Measurements from ENCODE around the gene MARVELD1. TPM values are rescaled to one million over a fixed set of nuclear protein-coding genes. Genes with fewer than 3 reads are reported as not detected.
"Not testable (repeated sequence)": the region's sequence is repeated elsewhere in the genome, so short reads cannot be mapped to it uniquely, and the experiment has no call there.

Gene MARVELD1
- total RNA-seq, 1 experiment from 2014 or later: 17.6 TPM

- Histone ChIP-seq H3K27ac (ENCODE audit: low read length) (peak overlapping the region; percentile 73), H3K9me3 (ENCODE audit: low read length) (no peaks in the 10 kb centered on the region), H3K9me2 (replicated peaks; ENCODE audit: low read length) (no peaks in the 10 kb centered on the region), H3K79me2 (ENCODE audit: low read length) (peaks cover 22% of the 10 kb centered on the region), H3K9ac (ENCODE audit: low read length) (peak overlapping the region; percentile 22; the same call in 1 of the 2 replicates), H3K4me2 (ENCODE audit: low read length) (peak overlapping the region; percentile 45), H4K20me1 (ENCODE audit: low read length) (peaks cover 17% of the 10 kb centered on the region), H3K4me3 (ENCODE audit: low read length) (no peak overlapping the region), H3K36me3 (ENCODE audit: low read depth, low read length) (no peaks in the 10 kb centered on the region), H2AFZ (ENCODE audit: low read length) (peak overlapping the region; percentile 49; the same call in 1 of the 2 replicates), H3F3A (ENCODE audit: low read length, unreplicated experiment) (no peaks in the 10 kb centered on the region), H3K27me3 (ENCODE audit: low read length) (no peaks in the 10 kb centered on the region), H3K4me1 (ENCODE audit: insufficient read depth, low read length) (peaks cover 48% of the 10 kb centered on the region)
- POLR2A ChIA-PET (ENCODE audit: unreplicated experiment): interaction anchor here (0.6 kb wide), 1 partner anchor 115 kb away, joined by 4 read pairs; no protein-coding TSS in a partner anchor
- CTCF ChIA-PET: no interaction called here
- TF ChIP-seq EZH2 (IDR thresholded peaks at IDR 0.05; ENCODE audit: low read length, unreplicated experiment) (no peak), CTCF (conservative IDR thresholded peaks at IDR 0.05; ENCODE audit: low read depth, low read length) (no peak), EZH2phosphoT487 (IDR thresholded peaks at IDR 0.05; ENCODE audit: borderline replicate concordance, low read length) (no peak)
- intact Hi-C loops (cut with micrococcal nuclease): loop anchor here (5.0 kb wide), 1 partner anchor 42 kb away; no protein-coding TSS in a partner anchor
- BruUV-seq (replicated peaks): no TSS peak
- ATAC-seq: peak; percentile 14
- peak; percentile 88 for DNase-seq
Observed at GRCh38 chr10:97689559-97690020, 23.9 kb upstream of the MARVELD1 start.

- peaks cover 12% of the 10 kb centered on the region for H4K20me1 ChIP-seq (ENCODE audit: low read length)
- no peak for TF ChIP-seq EZH2 (IDR thresholded peaks at IDR 0.05; ENCODE audit: low read length, unreplicated experiment)
- no peak for TF ChIP-seq CTCF (conservative IDR thresholded peaks at IDR 0.05; ENCODE audit: low read depth, low read length)
- no peak for TF ChIP-seq EZH2phosphoT487 (IDR thresholded peaks at IDR 0.05; ENCODE audit: borderline replicate concordance, low read length)
- peak overlapping the region; percentile 73 for H3K27ac ChIP-seq (ENCODE audit: low read length)
- H3K4me2 ChIP-seq (ENCODE audit: low read length): peak overlapping the region; percentile 45
- POLR2A ChIA-PET (ENCODE audit: unreplicated experiment): no interaction called here
- no peaks in the 10 kb centered on the region for H3K9me3 ChIP-seq (ENCODE audit: low read length)
- H3K9ac ChIP-seq (ENCODE audit: low read length): 0 out of 2 replicates have a peak overlapping the region, but pooled peaks have one; percentile 3
- H3F3A ChIP-seq (ENCODE audit: low read length, unreplicated experiment): no peaks in the 10 kb centered on the region
- DNase-seq: no peak
- H2AFZ ChIP-seq (ENCODE audit: low read length): peak overlapping the region; percentile 49; the same call in 1 of the 2 replicates
- intact Hi-C loops (cut with micrococcal nuclease): no loop called here
- ATAC-seq: no peak
- H3K4me1 ChIP-seq (ENCODE audit: insufficient read depth, low read length): peaks cover 42% of the 10 kb centered on the region
- no peak overlapping the region for H3K4me3 ChIP-seq (ENCODE audit: low read length)
- H3K36me3 ChIP-seq (ENCODE audit: low read depth, low read length): no peaks in the 10 kb centered on the region
- H3K9me2 ChIP-seq (replicated peaks; ENCODE audit: low read length): no peaks in the 10 kb centered on the region
- TSS peak; percentile 48 for BruUV-seq (replicated peaks)
- peaks cover 17% of the 10 kb centered on the region for H3K79me2 ChIP-seq (ENCODE audit: low read length)
- H3K27me3 ChIP-seq (ENCODE audit: low read length): no peaks in the 10 kb centered on the region
- CTCF ChIA-PET: no interaction called here
Observed at GRCh38 chr10:97690133-97690532, 23.4 kb upstream of the MARVELD1 start.

- H3K9ac ChIP-seq (ENCODE audit: low read length); H3F3A ChIP-seq (ENCODE audit: low read length, unreplicated experiment); H3K36me3 ChIP-seq (ENCODE audit: low read depth, low read length); H2AFZ ChIP-seq (ENCODE audit: low read length); DNase-seq; H4K20me1 ChIP-seq (ENCODE audit: low read length); H3K4me1 ChIP-seq (ENCODE audit: insufficient read depth, low read length); H3K4me3 ChIP-seq (ENCODE audit: low read length); H3K4me2 ChIP-seq (ENCODE audit: low read length); BruUV-seq (replicated peaks); H3K27me3 ChIP-seq (ENCODE audit: low read length); POLR2A ChIA-PET (ENCODE audit: unreplicated experiment); H3K79me2 ChIP-seq (ENCODE audit: low read length); H3K9me2 ChIP-seq (replicated peaks; ENCODE audit: low read length); H3K27ac ChIP-seq (ENCODE audit: low read length); H3K9me3 ChIP-seq (ENCODE audit: low read length); ATAC-seq; intact Hi-C loops (cut with micrococcal nuclease): not testable (repeated sequence)
- CTCF ChIA-PET: interaction anchor here (0.6 kb wide), 1 partner anchor 12 kb away, joined by 3 read pairs; no protein-coding TSS in a partner anchor
Observed at GRCh38 chr10:97698072-97698655, 15.4 kb upstream of the MARVELD1 start.

Data from PC-3 (cell line).